Glomerular visceral epithelial cell (primary cell): ENCODE data around the gene SYNE1.
"Not testable (repeated sequence)": the region's sequence is repeated elsewhere in the genome, so short reads cannot be mapped to it uniquely, and the experiment has no call there.

Source experiments
- DNase-seq: peaks from one replicate; pipeline ENCODE4 v3.0.0-alpha.2; 2016; ENCODE audit errors: extremely low spot score

The SYNE1 gene

GRCh38 chr6:152098683-152099082 lies 538.5 kb downstream of the SYNE1 start:
- no peak for DNase-seq

GRCh38 chr6:152096863-152097496 lies 540.2 kb downstream of the SYNE1 start:
- no peak for DNase-seq

- DNase-seq = peak; percentile 93
These were observed 542.1 kb downstream of the SYNE1 start for GRCh38 chr6:152094992-152095592.

GRCh38 chr6:152094276-152094675 lies 542.9 kb downstream of the SYNE1 start:
- DNase-seq = no peak

GRCh38 chr6:152093711-152094110 lies 543.5 kb downstream of the SYNE1 start:
- no peak for DNase-seq

- DNase-seq = no peak
These were observed 545.3 kb downstream of the SYNE1 start for GRCh38 chr6:152091851-152092341.

GRCh38 chr6:152091201-152091600 lies 546.0 kb downstream of the SYNE1 start:
- DNase-seq = no peak

GRCh38 chr6:152089992-152090391 lies 547.2 kb downstream of the SYNE1 start:
- no peak for DNase-seq

- DNase-seq = no peak
These were observed 549.5 kb downstream of the SYNE1 start for GRCh38 chr6:152087701-152088100.

- DNase-seq = peak; percentile 72
These were observed 550.1 kb downstream of the SYNE1 start for GRCh38 chr6:152087096-152087495.

- DNase-seq = no peak
These were observed 550.8 kb downstream of the SYNE1 start for GRCh38 chr6:152086223-152086873.

- peak; percentile 79 for DNase-seq
These were observed 551.7 kb downstream of the SYNE1 start for GRCh38 chr6:152085451-152085921.

- DNase-seq = no peak
These were observed 558.4 kb downstream of the SYNE1 start for GRCh38 chr6:152078804-152079203.

- no peak for DNase-seq
These were observed 559.2 kb downstream of the SYNE1 start for GRCh38 chr6:152078001-152078400.

GRCh38 chr6:152076242-152076641 lies 560.9 kb downstream of the SYNE1 start:
- not testable (repeated sequence) for DNase-seq

- no peak for DNase-seq
These were observed 565.3 kb downstream of the SYNE1 start for GRCh38 chr6:152071843-152072242.
